HG03175 (cell line): ENCODE data around the gene LRRC36.

Source experiments
- ATAC-seq: cut with Tn5 transposase; IDR thresholded peaks from one replicate; pipeline ENCODE4 v1.9.1; 2021; ENCODE audit warnings: mild to moderate bottlenecking, moderate library complexity; ENCODE audit not compliant: unreplicated experiment

Gene LRRC36

GRCh38 chr16:67294171-67294757, 32.4 kb upstream of the LRRC36 start:
- no peak for ATAC-seq

GRCh38 chr16:67294938-67295361, 31.7 kb upstream of the LRRC36 start:
- no peak for ATAC-seq

DNA sequence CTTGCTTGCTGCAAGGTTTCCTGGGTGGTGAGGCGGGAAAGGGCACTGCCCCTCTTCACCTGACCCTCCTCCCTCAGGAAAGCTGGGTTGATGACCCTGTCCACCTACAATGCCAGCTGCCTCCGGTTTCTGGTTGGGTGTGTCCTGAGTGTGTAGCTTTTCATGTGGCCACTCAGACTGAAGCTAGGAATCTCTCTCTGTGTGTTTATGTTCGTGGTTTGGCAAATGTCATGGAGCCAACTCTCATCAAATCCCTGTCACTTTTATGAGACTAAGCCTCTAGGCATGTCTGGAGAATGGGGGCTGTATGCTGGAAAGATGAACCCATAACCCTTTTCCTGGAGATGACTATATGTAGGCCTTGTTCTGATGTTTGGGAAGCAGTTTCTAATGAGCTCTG, 30.2 kb upstream of the LRRC36 start:
- ATAC-seq, result no peak

GRCh38 chr16:67298277-67298676, 28.3 kb upstream of the LRRC36 start:
- no peak for ATAC-seq

DNA sequence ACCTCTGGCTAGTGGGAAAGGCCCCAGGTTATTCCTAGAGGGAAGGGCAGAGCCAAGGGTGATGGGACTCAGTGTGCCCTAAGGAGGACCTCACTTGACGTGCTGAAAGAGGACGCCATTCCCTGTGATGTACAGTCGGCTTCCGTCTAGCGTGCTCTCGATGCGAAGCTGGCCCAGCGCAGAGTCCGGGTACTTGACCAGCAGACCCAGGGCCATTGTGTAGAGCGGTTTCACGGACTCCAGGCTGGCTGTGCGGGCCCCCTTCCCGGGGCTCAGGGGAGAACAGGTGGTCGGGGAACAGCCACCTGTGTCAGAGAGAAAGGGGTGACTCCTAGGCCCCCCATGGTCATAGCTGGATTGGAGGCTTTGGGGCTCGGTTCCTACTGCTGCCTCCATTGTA, 27.3 kb upstream of the LRRC36 start:
- no peak for ATAC-seq

GRCh38 chr16:67301080-67301782, 25.4 kb upstream of the LRRC36 start:
- no peak for ATAC-seq

DNA sequence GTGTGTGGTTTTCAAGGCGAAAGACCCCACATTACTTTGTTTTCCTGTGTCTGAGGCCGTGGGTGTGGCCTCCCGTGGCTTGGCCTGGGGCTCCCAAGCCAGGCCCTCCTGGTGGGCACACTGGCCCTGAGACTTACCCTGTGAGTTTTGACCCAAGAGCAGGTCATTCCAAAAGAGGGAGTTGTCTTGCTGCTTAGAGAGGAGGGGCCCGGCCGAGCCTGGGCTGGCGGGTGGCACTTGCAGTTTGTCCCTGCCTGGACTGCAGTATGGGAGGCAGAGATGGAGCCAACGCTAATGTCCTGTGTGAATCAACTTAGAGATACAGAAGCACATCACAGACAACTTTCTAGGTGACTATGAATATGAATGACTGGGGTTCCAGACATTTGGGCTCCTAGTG, 24.5 kb upstream of the LRRC36 start:
- ATAC-seq, result no peak

- no peak for ATAC-seq
Observed at GRCh38 chr16:67302970-67303369, 23.6 kb upstream of the LRRC36 start.

GRCh38 chr16:67304020-67304419, 22.6 kb upstream of the LRRC36 start:
- ATAC-seq, result no peak

GRCh38 chr16:67305216-67306071, 21.2 kb upstream of the LRRC36 start:
- ATAC-seq, result no peak

- ATAC-seq, result no peak
Observed at GRCh38 chr16:67310561-67310960, 16.1 kb upstream of the LRRC36 start.

DNA sequence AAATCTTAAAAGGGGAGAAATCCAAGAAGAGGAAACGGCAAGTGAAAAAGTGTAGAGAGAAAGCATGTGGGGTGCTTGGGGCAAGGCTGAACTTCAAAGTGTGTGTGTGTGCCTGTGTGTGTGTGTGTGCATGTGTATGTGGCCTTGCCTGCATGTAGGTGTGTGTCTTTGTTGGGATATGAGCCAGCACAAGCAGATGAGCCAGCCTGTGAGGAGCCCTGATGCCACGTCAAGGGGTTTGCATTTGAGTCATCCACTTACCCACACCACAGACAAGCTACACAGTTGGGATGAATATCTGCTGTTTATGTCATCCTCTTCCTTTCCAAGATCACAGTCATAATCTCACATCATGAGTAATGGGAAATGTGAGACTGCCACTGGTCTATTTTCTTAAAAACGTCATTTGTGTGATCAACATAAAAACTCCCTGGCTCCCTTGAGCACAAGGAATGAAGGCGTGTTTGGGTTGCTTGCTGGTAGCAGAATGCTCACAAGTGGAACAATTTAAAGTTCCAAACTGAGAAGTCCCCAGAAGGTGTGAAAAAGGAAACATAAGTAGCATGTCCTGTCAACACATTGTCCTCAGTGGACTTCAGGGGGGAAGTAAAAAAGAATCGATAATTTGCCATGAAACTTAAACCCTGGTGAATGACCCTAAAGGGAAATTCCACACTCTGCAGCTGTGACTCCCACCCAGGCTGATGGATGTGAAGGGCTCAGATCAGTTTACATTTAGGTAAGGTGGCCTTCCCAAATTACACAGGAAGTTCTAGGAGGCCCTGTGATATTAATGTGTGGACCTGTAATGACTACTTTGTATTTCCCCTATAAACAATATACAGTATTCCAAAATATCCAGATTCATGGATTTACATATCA, 14.8 kb upstream of the LRRC36 start:
- peak; percentile 79 for ATAC-seq

GRCh38 chr16:67312719-67313118, 13.9 kb upstream of the LRRC36 start:
- no peak for ATAC-seq

DNA sequence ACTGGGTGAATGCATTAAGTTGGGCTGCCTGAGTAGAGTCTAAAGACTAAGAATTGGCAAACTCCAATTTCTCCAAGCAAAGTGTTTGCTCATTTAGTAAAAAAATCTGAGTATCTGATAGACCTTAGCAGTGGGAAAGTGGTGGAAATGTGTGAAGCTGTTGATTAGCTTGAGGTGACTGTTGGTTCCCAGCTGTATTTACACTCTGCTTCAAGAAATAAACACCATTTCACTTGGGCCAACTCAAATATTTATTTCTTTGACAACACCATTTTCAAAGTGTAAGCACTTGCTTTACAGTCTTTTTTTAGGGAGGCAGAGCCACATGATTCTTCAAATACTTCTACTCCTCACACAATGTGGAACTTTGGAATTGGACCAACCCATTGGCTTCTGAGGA, 8.8 kb upstream of the LRRC36 start:
- ATAC-seq, result no peak

GRCh38 chr16:67326115-67326471, 522 bp upstream of the LRRC36 start:
- ATAC-seq, result no peak

GRCh38 chr16:67327743-67328142, 1.1 kb downstream of the LRRC36 start:
- ATAC-seq, result no peak

DNA sequence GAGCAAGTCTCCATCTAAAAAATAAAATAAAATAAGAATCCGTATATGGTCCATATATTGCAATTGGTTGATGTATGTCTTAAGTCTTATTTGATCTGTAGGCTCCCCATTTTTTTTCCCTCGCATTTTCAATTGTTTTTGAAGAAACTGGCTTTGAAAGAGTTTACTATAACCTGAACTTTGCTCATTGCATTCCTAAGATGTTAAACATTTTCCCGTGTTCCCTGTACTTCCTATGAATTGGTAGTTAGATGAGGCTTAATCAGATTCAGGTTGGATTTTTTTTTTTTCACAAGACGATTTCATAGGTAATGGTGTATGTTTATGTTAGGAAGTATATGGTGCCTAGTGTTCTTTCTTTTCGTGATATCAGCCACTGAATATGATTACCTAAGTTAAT, 3.3 kb downstream of the LRRC36 start:
- ATAC-seq, result no peak

DNA sequence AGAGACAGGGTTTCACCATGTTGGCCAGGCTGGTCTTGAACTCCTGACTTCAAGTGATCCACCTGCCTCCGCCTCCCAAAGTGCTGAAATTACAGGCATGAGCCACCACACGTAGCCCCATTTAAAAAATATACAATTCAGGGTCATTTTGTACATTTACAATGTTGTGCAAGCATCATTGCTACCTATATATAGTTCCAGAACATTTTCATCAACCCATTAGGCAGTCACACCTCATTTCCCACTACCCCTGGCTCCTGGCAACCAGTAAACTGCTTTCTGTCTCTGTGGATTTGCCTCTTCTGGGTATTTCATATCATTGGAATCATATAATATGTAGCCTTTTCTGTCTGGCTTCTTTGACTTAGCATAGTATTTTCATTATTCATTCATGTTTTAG, 6.7 kb downstream of the LRRC36 start:
- no peak for ATAC-seq

DNA sequence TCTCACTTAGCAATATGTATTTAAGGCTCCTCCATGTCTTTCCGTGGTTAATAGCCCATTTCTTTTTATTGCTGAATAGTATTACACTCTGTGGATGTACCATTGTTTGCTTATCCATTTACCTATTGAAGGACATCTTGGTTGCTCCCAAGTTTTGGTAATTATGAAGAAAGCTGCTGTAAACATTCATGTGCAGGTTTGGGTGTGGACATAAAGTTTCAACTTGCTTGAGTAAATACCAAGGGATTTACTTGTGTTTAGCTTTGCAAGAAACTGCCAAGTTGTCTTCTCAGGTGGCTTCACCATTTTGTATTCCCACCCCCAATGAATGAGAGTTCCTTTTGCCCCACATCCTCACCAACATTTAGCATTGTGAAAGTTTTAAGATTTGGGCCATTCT, 9.5 kb downstream of the LRRC36 start:
- no peak for ATAC-seq

DNA sequence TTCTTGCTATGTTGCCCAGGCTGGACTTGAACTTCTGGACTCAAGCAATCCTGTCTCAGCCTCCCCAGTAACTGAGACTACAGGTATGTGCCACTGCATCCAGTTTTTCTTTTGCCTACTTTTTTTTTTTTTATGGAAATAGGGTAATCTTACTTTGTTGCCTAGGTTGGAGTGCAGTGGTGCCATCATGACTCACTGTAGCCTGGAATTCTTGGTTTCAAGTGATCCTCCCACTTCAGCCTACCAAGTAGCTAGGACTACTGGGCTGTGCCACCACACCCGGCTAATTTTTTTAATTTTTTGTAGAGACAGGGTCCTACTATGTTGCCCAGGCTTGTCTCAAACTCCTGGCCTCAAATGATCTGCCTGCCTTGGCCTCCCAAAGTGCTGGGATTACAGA, 10.0 kb downstream of the LRRC36 start:
- ATAC-seq, result no peak

- no peak for ATAC-seq
Observed at GRCh38 chr16:67339453-67339852, 12.8 kb downstream of the LRRC36 start.
